ENCODE results near the gene SH3PXD2A. TPM values are rescaled to one million over a fixed set of nuclear protein-coding genes. Genes with fewer than 3 reads are reported as not detected.

SH3PXD2A gene
- total RNA-seq, 4 donors from 2014 or later: 12.1 to 68.5 (median 21.7) TPM

DNA sequence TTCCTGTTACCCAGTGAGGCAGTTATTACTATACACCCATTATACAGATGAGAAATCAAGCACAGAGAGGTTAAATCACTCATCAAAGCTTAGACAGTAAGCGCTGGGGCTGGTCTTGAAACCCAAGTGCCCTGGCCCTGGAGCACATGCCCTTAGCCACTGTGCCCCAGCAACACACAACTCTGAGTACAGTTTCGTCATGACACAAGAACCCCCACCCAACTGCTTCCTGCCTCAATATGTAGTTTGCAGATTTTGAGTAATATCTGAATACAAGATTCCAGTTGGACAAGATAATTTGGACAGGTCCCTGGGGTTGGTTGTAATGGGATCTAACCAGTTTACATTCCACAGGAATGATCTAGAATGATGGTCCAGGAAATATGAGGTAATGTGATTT, 62.8 kb downstream of the SH3PXD2A start:
- peak overlapping the region in 3 of 4 donors; percentile 75 to 93 (median 82) for H3K27ac ChIP-seq
- H3K27me3 ChIP-seq: no peaks in the 10 kb centered on the region
- peaks cover 0 to 48% (median 4%) of the 10 kb centered on the region in 4 donors for H3K4me1 ChIP-seq
- TF ChIP-seq POLR2A (IDR thresholded peaks at IDR 0.05): no peak
- TF ChIP-seq, protein P1, sequence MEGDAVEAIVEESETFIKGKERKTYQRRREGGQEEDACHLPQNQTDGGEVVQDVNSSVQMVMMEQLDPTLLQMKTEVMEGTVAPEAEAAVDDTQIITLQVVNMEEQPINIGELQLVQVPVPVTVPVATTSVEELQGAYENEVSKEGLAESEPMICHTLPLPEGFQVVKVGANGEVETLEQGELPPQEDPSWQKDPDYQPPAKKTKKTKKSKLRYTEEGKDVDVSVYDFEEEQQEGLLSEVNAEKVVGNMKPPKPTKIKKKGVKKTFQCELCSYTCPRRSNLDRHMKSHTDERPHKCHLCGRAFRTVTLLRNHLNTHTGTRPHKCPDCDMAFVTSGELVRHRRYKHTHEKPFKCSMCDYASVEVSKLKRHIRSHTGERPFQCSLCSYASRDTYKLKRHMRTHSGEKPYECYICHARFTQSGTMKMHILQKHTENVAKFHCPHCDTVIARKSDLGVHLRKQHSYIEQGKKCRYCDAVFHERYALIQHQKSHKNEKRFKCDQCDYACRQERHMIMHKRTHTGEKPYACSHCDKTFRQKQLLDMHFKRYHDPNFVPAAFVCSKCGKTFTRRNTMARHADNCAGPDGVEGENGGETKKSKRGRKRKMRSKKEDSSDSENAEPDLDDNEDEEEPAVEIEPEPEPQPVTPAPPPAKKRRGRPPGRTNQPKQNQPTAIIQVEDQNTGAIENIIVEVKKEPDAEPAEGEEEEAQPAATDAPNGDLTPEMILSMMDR (IDR thresholded peaks at IDR 0.05): no peak
- DNase-seq: no peak
- H3K36me3 ChIP-seq: no peaks in the 10 kb centered on the region
- no peak overlapping the region for H3K4me3 ChIP-seq
- no peaks in the 10 kb centered on the region for H3K9me3 ChIP-seq

DNA sequence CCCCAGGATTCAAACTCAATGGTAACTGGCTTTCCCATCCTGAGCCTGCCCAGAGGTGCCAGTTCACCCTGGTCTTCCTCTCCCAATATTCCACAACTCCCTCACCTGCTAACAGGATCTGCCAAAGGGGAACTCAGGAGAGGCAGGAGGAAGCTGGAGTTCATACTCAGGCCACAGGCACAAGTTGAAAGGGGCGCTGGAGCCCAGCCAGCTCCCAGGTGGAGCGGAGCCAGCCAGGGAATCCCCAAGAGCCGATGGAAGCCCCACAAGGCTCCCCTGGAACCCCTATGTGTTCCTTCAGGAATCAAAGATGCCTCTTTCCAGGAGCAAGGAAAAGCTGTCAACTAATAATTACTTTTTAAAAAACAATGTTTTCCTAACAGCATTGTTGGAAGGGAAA, 63.5 kb downstream of the SH3PXD2A start:
- H3K36me3 ChIP-seq: no peaks in the 10 kb centered on the region
- H3K27me3 ChIP-seq: no peaks in the 10 kb centered on the region
- peak overlapping the region in 3 of 4 donors; percentile 75 to 93 (median 82) for H3K27ac ChIP-seq
- H3K4me1 ChIP-seq: peaks cover 0 to 48% (median 4%) of the 10 kb centered on the region in 4 donors
- no peak overlapping the region for H3K4me3 ChIP-seq
- no peak for DNase-seq
- H3K9me3 ChIP-seq: no peaks in the 10 kb centered on the region
- TF ChIP-seq, protein P1 (IDR thresholded peaks at IDR 0.05): no peak
- no peak for TF ChIP-seq POLR2A (IDR thresholded peaks at IDR 0.05)

DNA sequence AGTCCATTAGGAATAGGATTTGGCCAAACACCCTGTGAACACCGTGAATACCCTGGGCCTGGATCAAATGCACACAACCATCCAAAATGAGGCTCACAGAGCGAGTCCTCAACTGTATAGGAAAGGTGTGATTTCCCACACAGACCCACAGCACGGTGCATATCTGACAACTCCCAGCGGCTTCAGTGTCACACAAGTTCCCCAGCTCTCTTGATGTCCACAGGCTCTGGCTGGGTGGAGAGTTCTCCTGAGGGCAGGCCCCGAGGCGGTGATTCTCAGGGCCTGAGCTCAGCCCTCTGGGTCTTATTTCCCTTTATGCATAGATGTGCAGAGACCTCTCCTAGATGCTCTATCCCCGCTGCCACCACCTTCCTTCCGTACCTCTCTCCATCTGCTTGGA, 64.1 kb downstream of the SH3PXD2A start:
- Histone ChIP-seq H3K9me3 (no peaks in the 10 kb centered on the region), H3K36me3 (no peaks in the 10 kb centered on the region), H3K27ac (peak overlapping the region in 2 of 4 donors; percentile 75 to 93), H3K4me3 (no peak overlapping the region), H3K4me1 (peaks cover 0 to 52% (median 4%) of the 10 kb centered on the region in 4 donors), H3K27me3 (no peaks in the 10 kb centered on the region)
- no peak for DNase-seq
- TF ChIP-seq, protein P1 (IDR thresholded peaks at IDR 0.05): no peak
- no peak for TF ChIP-seq POLR2A (IDR thresholded peaks at IDR 0.05)

DNA sequence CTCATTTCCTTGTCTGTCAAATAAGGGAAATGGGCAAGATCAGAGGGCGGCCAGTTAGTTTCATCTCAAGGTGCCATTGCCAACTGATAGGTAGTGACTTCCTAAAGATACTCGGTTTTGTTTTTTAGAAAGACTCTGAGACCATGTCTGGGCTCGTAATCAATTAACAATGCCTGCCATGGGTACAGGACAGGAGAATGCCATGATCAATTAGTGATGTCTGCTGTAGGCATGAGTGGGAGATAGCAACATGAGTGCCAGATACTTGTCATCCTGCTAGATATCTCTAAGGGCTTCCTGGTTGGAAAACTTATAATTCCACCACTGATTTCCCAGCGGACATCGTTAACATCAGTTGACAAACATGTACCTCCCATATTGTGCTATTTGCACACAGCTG, 64.8 kb downstream of the SH3PXD2A start:
- no peak for DNase-seq
- H3K4me1 ChIP-seq: peaks cover 0 to 56% (median 4%) of the 10 kb centered on the region in 4 donors
- H3K4me3 ChIP-seq: no peak overlapping the region
- peak overlapping the region in 3 of 4 donors; percentile 65 to 85 (median 76) for H3K27ac ChIP-seq
- H3K9me3 ChIP-seq: no peaks in the 10 kb centered on the region
- H3K36me3 ChIP-seq: no peaks in the 10 kb centered on the region
- no peak for TF ChIP-seq POLR2A (IDR thresholded peaks at IDR 0.05)
- TF ChIP-seq, protein P1 (IDR thresholded peaks at IDR 0.05): no peak
- no peaks in the 10 kb centered on the region for H3K27me3 ChIP-seq

DNA sequence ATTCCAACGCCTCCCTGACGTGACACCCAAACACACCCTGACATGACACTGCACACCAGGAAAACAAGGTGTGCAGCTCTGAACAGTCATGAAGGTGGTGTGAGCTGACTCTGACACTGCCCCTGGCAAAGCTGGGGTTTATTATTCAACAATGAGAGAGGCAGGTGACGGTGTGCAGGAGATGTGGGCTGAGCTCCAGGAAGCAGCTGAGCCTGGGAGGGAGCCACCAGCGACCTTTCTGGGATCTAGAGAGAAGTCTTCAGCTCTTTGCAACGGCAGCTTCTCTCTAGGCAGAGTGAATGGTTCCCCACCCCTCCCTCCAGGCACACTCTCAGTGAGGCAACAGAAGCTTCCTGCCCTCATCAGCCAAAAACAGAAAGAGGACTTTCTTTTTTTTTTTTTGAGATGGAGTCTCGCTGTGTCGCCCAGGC, 65.6 kb downstream of the SH3PXD2A start:
- TF ChIP-seq, protein P1 (IDR thresholded peaks at IDR 0.05): no peak
- TF ChIP-seq POLR2A (IDR thresholded peaks at IDR 0.05): peak; percentile 64 to 80
- Histone ChIP-seq H3K27me3 (no peaks in the 10 kb centered on the region), H3K9me3 (no peaks in the 10 kb centered on the region), H3K4me1 (peaks cover 0 to 64% (median 4%) of the 10 kb centered on the region in 4 donors), H3K4me3 (no peak overlapping the region), H3K36me3 (no peaks in the 10 kb centered on the region), H3K27ac (peak overlapping the region in 3 of 4 donors; percentile 65 to 85 (median 76))
- peak in 2 of 3 donors; percentile 79 to 81 for DNase-seq

Measured in Peyer's patch (tissue), 4 donors.